IgD-negative memory B cell (primary cell): ENCODE results near the gene SP140. TPM values are rescaled to one million over a fixed set of nuclear protein-coding genes. Genes with fewer than 3 reads are reported as not detected.

Experiments used
- H3K27ac Mint-ChIP-seq, 3 donors: one replicate each; pipeline ENCODE4 v1.8.0; 2020 to 2022; ENCODE audit warnings: mild to moderate bottlenecking in 3 of 3, mixed read lengths in 3 of 3, moderate library complexity in 1 of 3
- H3K27me3 Mint-ChIP-seq: one replicate; pipeline ENCODE4 v1.8.0; 2021; ENCODE audit warnings: mixed read lengths
- H3K36me3 Mint-ChIP-seq: one replicate; pipeline ENCODE4 v1.8.0; 2020; ENCODE audit warnings: mild to moderate bottlenecking, mixed read lengths
- H3K4me1 Mint-ChIP-seq, 3 donors: one replicate each; pipeline ENCODE4 v1.8.0; 2020 to 2022; ENCODE audit warnings: mixed read lengths in 3 of 3, mild to moderate bottlenecking in 1 of 3
- H3K4me3 Mint-ChIP-seq, 4 donors: one replicate each; pipeline ENCODE4 v1.8.0; 2020 to 2022; ENCODE audit warnings: mild to moderate bottlenecking in 4 of 4, mixed read lengths in 4 of 4, moderate library complexity in 3 of 4
- H3K9me3 Mint-ChIP-seq, 3 donors: one replicate each; pipeline ENCODE4 v1.8.0; 2020 to 2021; ENCODE audit warnings: mixed read lengths in 3 of 3, mild to moderate bottlenecking in 1 of 3
- polyA plus RNA-seq: library from polyadenylated mRNA; unstranded; fragments of 300-500 nt; fragmentation: Illumina TruSeq; gene quantifications from one replicate; pipeline ENCODE4 v1.2.3, GENCODE V29; 2021

Gene SP140
- polyA plus RNA-seq, 1 donor from 2014 or later: 130 TPM

GRCh38 chr2:230319211-230319862, 93.8 kb downstream of the SP140 start:
- Mint-ChIP-seq H3K4me1 (peaks cover 26 to 48% (median 35%) of the 10 kb centered on the region in 3 donors), H3K27me3 (no peaks in the 10 kb centered on the region)

DNA sequence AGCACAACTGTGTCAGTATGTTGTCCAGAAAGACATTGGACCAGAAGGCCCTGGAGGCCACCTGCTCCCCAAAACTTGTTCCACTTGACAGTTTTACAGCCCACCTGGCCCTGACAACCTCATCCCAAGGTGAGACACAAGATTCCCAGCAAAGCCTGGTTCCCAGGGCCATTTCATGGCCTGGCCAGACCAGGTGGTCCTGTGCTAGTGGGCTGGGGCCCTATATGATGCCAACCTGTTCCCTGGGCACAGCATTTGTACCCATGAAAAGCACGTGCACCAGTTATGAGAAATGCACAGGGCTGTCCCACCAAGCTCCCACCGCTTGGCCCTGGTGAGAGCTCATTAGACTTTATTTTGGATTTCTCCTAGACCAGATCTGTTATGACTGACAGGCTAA, 95.5 kb downstream of the SP140 start:
- Mint-ChIP-seq H3K36me3 (peaks cover 5% of the 10 kb centered on the region), H3K27ac (peak overlapping the region in 1 of 3 donors; percentile 79), H3K27me3 (no peaks in the 10 kb centered on the region), H3K4me3 (peak overlapping the region in 2 of 4 donors; percentile 30 to 52), H3K9me3 (no peaks in the 10 kb centered on the region), H3K4me1 (peaks cover 27 to 46% (median 37%) of the 10 kb centered on the region in 3 donors)

More at GRCh38 chr2:230319211-230319862, 93.8 kb downstream of the SP140 start:
- Mint-ChIP-seq H3K27ac (peak overlapping the region; percentile 40 to 96 (median 47)), H3K4me3 (peak overlapping the region; percentile 37 to 81 (median 72)), H3K9me3 (no peaks in the 10 kb centered on the region), H3K36me3 (peaks cover 5% of the 10 kb centered on the region)

- Mint-ChIP-seq H3K27me3 (no peaks in the 10 kb centered on the region), H3K9me3 (no peaks in the 10 kb centered on the region), H3K4me1 (peaks cover 37 to 54% (median 43%) of the 10 kb centered on the region in 3 donors), H3K4me3 (peak overlapping the region in 3 of 4 donors; percentile 38 to 72 (median 49)), H3K27ac (peak overlapping the region; percentile 14 to 80 (median 20)), H3K36me3 (peaks cover 6% of the 10 kb centered on the region)
These were observed 97.2 kb downstream of the SP140 start for GRCh38 chr2:230322561-230323384.

GRCh38 chr2:230323385-230324106, 98.0 kb downstream of the SP140 start:
- H3K36me3 Mint-ChIP-seq: peaks cover 6% of the 10 kb centered on the region
- peaks cover 30 to 51% (median 38%) of the 10 kb centered on the region in 3 donors for H3K4me1 Mint-ChIP-seq
- H3K4me3 Mint-ChIP-seq: peak overlapping the region in 2 of 4 donors; percentile 67 to 72
- H3K27ac Mint-ChIP-seq: peak overlapping the region in 1 of 3 donors; percentile 64
- no peaks in the 10 kb centered on the region for H3K9me3 Mint-ChIP-seq
- no peaks in the 10 kb centered on the region for H3K27me3 Mint-ChIP-seq

DNA sequence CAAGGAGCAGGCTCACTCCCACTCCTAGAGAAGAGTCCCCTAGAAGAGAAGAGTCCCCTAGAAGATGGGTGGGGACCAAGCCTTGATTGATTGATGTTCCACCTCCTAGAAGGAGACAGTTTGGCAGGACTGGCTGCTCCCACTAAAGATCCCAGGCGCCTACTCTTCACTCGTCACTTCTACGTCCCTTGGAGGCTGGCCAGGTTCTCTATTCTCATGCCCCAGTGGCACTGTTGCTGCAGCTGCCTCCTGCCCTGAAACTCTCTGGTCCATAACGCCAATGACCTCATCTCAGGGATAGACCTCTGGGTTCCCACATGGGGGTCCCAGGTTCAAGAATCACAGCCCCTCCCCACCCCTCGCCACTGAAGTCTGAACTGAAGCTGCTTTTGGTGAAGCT, 99.0 kb downstream of the SP140 start:
- Mint-ChIP-seq H3K27ac (peak overlapping the region in 2 of 3 donors; percentile 45 to 67), H3K4me3 (peak overlapping the region in 1 of 4 donors; percentile 67), H3K4me1 (peaks cover 33 to 54% (median 45%) of the 10 kb centered on the region in 3 donors)

GRCh38 chr2:230325316-230326243, 100.0 kb downstream of the SP140 start:
- H3K27me3 Mint-ChIP-seq: no peaks in the 10 kb centered on the region
- H3K27ac Mint-ChIP-seq: peak overlapping the region; percentile 23 to 99 (median 45)
- H3K4me1 Mint-ChIP-seq: peaks cover 39 to 58% (median 50%) of the 10 kb centered on the region in 3 donors
- peaks cover 19% of the 10 kb centered on the region for H3K36me3 Mint-ChIP-seq
- H3K9me3 Mint-ChIP-seq: no peaks in the 10 kb centered on the region
- H3K4me3 Mint-ChIP-seq: peak overlapping the region; percentile 49 to 95 (median 80)

More for the DNA sequence above, 99.0 kb downstream of the SP140 start:
- H3K9me3 Mint-ChIP-seq: no peaks in the 10 kb centered on the region
- H3K36me3 Mint-ChIP-seq: peaks cover 11% of the 10 kb centered on the region
- H3K27me3 Mint-ChIP-seq: no peaks in the 10 kb centered on the region

GRCh38 chr2:230326453-230327417, 101.2 kb downstream of the SP140 start, which contains the start of gene SP140L:
SP140L (plus strand) TSS chr2:230327193; CDS start chr2:230327270, 77 bp downstream.
- peaks cover 20% of the 10 kb centered on the region for H3K36me3 Mint-ChIP-seq
- H3K9me3 Mint-ChIP-seq: no peaks in the 10 kb centered on the region
- peak within 1 kb of the TSS; percentile 94 to 98 (median 96) for H3K4me3 Mint-ChIP-seq
- H3K4me1 Mint-ChIP-seq: peaks cover 45 to 58% (median 51%) of the 10 kb centered on the region in 3 donors
- H3K27me3 Mint-ChIP-seq: no peaks in the 10 kb centered on the region
- H3K27ac Mint-ChIP-seq: peak within 1 kb of the TSS; percentile 97 to 99 (median 98)

- peaks cover 24% of the 10 kb centered on the region for H3K36me3 Mint-ChIP-seq
- H3K9me3 Mint-ChIP-seq: no peaks in the 10 kb centered on the region
- H3K27ac Mint-ChIP-seq: peak overlapping the region; percentile 97 to 99 (median 98)
- peak overlapping the region; percentile 94 to 98 (median 96) for H3K4me3 Mint-ChIP-seq
- H3K4me1 Mint-ChIP-seq: peaks cover 53 to 62% (median 55%) of the 10 kb centered on the region in 3 donors
- no peaks in the 10 kb centered on the region for H3K27me3 Mint-ChIP-seq
These were observed 102.0 kb downstream of the SP140 start for GRCh38 chr2:230327418-230328154.

- peaks cover 56 to 63% (median 57%) of the 10 kb centered on the region in 3 donors for H3K4me1 Mint-ChIP-seq
- H3K36me3 Mint-ChIP-seq: peaks cover 25% of the 10 kb centered on the region
- no peaks in the 10 kb centered on the region for H3K27me3 Mint-ChIP-seq
These were observed 102.6 kb downstream of the SP140 start for GRCh38 chr2:230328155-230328458.

GRCh38 chr2:230329946-230330605, 104.5 kb downstream of the SP140 start:
- Mint-ChIP-seq H3K36me3 (peaks cover 26% of the 10 kb centered on the region), H3K27ac (peak overlapping the region in 2 of 3 donors; percentile 71 to 99), H3K9me3 (no peaks in the 10 kb centered on the region)

More at GRCh38 chr2:230328155-230328458, 102.6 kb downstream of the SP140 start:
- H3K27ac Mint-ChIP-seq: peak overlapping the region in 2 of 3 donors; percentile 79 to 99
- H3K9me3 Mint-ChIP-seq: no peaks in the 10 kb centered on the region
- H3K4me3 Mint-ChIP-seq: peak overlapping the region; percentile 67 to 98 (median 84)

DNA sequence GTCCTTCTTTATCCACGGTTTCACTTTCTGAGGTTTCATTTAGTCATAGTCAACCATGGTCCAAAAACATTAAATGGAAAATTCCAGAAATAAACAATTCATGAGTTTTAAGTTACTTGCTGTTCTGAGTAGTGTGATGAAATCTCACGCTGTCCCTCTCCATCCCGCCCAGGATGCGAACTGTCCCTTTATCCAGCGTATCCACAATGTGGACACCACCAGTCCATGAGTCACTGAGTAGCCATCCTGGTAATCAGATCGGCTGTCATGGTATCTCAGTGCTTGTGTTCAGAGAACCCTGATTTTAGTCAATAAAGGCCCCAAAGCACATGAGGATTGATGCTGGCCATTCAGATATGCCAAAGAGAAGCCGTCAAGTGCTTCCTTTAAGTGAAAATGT, 105.2 kb downstream of the SP140 start:
- H3K4me3 Mint-ChIP-seq: peak overlapping the region in 2 of 4 donors; percentile 60 to 98
- H3K4me1 Mint-ChIP-seq: peaks cover 55 to 76% (median 74%) of the 10 kb centered on the region in 3 donors
- H3K36me3 Mint-ChIP-seq: peaks cover 26% of the 10 kb centered on the region
- H3K9me3 Mint-ChIP-seq: no peaks in the 10 kb centered on the region
- H3K27ac Mint-ChIP-seq: no peak overlapping the region
- no peaks in the 10 kb centered on the region for H3K27me3 Mint-ChIP-seq

More at GRCh38 chr2:230329946-230330605, 104.5 kb downstream of the SP140 start:
- Mint-ChIP-seq H3K4me1 (peaks cover 60 to 73% (median 67%) of the 10 kb centered on the region in 3 donors), H3K27me3 (no peaks in the 10 kb centered on the region), H3K4me3 (peak overlapping the region; percentile 3 to 98 (median 77))

DNA sequence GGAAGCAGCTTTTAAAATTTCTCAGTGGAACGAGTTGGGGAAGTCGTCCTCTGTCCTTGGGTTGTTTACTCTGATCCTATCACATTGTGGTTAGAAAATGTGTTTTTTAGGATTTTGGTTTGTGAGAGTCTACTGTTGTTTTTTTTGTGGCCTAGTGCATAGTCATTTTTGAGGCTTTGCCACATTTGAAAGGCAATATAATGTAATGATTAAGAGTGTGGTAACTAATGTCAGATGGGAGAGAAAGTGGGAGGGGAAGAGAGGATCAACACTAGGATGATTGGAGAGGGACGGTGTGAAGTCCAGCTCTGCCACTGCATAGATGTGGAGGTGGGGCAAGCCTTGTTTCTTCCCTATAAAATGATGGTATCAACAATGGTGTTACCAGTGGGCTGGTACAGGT, 109.9 kb downstream of the SP140 start:
- H3K36me3 Mint-ChIP-seq: peaks cover 20% of the 10 kb centered on the region
- peaks cover 29 to 54% (median 46%) of the 10 kb centered on the region in 3 donors for H3K4me1 Mint-ChIP-seq
- H3K9me3 Mint-ChIP-seq: no peaks in the 10 kb centered on the region
- H3K27me3 Mint-ChIP-seq: no peaks in the 10 kb centered on the region
- peak overlapping the region; percentile 59 to 74 (median 59) for H3K27ac Mint-ChIP-seq
- H3K4me3 Mint-ChIP-seq: peak overlapping the region in 2 of 4 donors; percentile 15 to 30
